Measurements from ENCODE around the gene PROP1.

DNA sequence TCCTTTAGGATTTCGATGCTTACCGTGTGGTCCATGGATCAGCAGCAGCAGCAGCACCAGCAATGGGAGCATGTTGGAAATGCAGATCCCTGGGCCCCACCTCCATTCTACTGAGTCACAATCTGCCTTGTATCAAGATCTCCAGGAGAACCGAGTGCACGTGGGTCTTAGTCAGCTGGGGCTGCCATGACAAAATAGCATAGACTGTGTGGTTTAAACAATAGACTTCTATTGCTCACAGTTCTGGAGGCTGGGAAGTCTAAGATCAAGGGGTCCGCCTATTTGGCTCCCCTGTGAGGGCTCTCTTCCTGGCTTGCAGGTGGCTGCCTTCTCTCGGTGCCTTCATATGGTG lies 1.3 kb upstream of the PROP1 start:
- TF ChIP-seq EZH2 (IDR thresholded peaks at IDR 0.05; ENCODE audit: borderline replicate concordance, low read length): no peak
- TF ChIP-seq, protein P1, sequence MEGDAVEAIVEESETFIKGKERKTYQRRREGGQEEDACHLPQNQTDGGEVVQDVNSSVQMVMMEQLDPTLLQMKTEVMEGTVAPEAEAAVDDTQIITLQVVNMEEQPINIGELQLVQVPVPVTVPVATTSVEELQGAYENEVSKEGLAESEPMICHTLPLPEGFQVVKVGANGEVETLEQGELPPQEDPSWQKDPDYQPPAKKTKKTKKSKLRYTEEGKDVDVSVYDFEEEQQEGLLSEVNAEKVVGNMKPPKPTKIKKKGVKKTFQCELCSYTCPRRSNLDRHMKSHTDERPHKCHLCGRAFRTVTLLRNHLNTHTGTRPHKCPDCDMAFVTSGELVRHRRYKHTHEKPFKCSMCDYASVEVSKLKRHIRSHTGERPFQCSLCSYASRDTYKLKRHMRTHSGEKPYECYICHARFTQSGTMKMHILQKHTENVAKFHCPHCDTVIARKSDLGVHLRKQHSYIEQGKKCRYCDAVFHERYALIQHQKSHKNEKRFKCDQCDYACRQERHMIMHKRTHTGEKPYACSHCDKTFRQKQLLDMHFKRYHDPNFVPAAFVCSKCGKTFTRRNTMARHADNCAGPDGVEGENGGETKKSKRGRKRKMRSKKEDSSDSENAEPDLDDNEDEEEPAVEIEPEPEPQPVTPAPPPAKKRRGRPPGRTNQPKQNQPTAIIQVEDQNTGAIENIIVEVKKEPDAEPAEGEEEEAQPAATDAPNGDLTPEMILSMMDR (conservative IDR thresholded peaks at IDR 0.05 in 1 of 2, IDR thresholded peaks at IDR 0.05 in 1 of 2; ENCODE audit: extremely low read depth in 1 of 2, insufficient read depth in 1 of 2, low read depth in 1 of 2, low read length in 2 of 2): no peak

Measured in mammary epithelial cell (primary cell).